Activated CD8-positive, alpha-beta memory T cell treated with anti-CD3 and anti-CD28 coated beads, Interleukin-2, amount 50 U/mL, for 24 hours (primary cell): ENCODE measurements around the gene SMARCA2.

Experiments
- DNase-seq: peaks from one replicate; pipeline ENCODE4 v3.0.0-alpha.2; 2020; ENCODE audit errors: extremely low read depth

Gene SMARCA2

DNA sequence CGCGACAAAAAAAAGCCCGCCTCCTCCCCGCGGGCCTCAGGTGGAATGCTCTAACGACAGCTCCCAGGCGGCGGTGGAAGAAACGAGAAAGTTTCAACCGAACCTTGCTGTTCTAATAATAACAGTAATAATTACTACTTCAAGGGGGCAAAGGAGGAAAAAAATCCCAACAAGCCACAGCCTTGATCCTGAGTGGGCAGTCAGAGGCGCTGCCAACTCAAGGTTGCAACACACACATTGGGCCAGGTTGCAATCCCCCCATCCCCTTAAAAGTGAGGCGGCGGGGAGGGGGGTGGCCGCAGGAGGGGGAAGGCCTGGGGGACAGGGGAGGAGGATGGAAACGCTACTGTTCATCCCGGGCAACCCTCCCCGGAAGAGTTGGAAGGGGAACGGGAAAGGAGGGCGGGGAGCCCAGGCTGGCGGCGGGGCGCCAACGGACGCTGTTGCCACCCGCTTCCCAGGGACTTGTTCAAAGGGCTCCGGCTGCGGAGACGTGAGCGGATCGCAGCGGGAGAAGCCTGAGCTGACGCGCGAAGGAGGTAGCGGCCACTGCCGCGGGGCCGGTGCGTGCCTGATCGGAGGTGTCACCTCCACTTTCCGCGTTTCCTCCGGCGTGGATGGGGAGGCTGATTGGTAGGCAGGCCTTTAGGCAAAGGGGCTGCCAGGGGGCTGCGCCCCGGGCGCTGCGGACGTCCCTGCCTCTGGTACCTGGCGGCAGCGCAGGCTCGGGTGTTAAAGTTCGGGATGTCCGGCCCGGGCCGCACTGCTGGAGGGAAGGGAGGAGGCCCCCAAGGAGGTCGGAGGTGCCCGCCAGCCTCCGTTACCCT, 647 bp downstream of the SMARCA2 start:
- no peak for DNase-seq

DNA sequence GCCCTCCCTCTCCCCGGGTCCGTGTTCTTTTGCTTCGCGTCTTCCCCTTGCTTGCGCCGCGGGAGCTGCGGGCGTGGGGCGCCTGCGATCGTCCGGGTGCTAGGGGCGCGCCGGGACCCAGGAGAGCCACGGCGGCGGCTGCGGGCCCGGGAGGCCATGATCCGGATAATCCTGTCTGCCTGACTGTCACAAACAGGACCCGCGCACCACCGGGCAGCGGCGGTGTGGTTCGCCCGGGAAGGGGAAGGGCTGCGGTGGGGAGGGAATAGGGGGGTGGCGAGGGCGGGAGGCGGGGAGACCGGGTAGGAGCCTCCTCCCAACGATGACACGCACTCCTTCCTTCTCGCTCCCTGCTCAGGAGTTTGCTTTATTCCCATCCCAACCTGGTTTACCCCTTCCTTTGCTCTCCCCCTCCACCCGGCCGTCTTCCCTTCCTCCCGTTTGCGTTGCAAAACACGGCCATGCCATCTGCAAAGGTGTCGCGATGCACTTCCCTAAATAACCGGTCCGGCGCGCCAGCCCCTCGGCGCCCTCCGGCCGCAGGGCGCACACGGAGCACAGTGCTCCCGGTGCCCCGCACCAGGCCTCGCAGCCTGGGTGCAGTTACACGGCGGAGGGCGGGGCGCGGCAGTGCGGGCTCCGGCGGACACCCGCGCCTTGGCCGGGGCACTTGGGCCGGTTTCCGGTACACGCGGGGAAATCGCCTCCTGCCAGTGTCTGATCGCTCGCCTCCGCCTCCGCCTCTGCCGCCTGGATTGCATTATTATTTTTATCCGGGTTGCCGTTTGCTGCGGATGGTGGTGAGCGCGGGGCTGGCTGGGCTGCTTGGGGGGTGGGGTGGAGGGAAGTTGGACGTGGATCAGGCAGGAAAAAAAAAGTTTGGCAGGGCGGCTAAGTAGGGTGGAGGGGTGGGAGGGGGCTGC, 1.5 kb downstream of the SMARCA2 start:
- DNase-seq = peak; percentile 23

- peak; percentile 37 for DNase-seq
Observed at GRCh38 chr9:2017331-2018161, 2.4 kb downstream of the SMARCA2 start.

DNA sequence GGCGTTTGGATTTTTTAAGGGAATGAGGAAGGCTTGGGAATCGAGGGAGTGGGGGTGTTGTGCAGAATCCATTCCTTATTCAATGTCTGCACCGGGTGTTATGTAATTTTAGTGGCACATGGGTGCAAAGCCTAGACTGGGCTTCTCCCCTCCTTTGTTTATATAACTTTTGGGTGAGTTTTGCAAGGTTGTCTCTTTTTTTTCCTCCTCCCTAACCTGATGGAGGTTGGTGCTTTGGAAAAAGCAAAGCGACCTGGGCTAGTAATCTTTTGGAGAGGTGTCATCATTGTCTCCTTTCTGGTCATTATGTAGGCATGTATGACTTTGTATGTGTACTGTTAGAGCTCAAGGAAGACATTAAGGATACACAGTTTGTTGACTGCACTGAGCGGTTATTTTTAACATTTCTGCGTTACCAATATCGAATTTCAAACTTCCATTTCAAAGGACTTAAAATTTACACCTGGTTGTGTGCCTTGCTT, 3.1 kb downstream of the SMARCA2 start:
- no peak for DNase-seq

- DNase-seq = no peak
Observed at GRCh38 chr9:2018764-2019558, 3.8 kb downstream of the SMARCA2 start.

- no peak for DNase-seq
Observed at GRCh38 chr9:2019723-2020122, 4.6 kb downstream of the SMARCA2 start.

DNA sequence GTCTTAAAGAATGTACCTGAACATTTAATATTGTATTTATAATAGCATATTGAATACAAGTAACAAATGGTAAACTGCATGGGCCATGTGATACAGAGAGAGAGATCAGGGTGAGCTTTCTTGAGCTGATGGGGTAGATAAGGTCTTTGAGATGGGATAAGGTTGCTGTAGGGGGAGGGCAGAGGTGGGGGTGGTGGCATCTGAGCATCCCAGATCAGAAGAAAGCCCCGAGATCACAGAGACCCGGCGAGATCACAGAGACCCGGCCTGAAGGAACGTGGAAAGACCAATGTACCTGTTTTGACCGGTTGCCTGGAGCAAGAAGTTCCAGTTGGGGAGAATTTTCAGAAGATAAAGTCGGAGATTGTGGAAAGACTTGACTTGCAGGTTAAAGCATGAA, 6.6 kb downstream of the SMARCA2 start:
- DNase-seq = no peak

DNA sequence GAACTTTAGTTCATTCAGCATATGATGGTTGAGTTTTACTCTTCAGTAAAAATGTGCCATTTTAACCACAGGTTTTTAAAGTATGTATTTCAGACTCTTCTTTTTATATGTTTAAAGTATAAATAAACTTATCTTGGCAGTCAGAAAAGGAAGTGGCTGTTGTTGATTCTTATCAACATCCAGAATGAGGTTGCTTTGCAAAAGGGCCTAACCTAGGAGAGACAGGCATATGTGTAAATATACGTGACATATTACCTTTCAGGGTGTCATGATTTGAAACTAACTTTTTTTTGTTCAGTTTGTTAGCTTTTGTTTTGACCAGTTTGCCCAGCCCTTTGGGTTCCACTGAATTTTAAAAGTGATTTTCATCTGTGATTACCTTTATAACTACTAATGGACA, 7.4 kb downstream of the SMARCA2 start:
- no peak for DNase-seq

DNA sequence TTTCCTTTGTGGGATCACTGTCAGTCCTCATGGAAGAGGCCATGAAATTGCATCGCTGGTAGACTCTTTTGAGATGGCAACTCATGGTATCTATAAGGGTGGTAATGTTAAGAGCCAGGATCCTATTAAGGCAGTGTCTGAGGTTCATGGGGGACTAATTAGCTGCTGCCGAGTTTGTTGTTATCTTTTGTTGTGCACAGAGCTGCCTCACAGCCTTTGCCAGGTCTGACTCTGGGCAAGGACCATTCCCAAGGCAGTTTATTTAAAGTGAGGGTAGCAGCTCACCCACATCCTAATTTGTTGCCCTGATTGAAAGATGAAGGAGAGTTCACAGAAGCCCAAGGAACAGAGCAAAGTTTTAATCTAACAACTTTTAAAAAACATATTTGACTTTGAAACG, 7.9 kb downstream of the SMARCA2 start:
- DNase-seq = no peak

GRCh38 chr9:2023532-2023931, 8.4 kb downstream of the SMARCA2 start:
- no peak for DNase-seq

- DNase-seq = no peak
Observed at GRCh38 chr9:2024888-2025782, 10.0 kb downstream of the SMARCA2 start.

- DNase-seq = no peak
Observed at GRCh38 chr9:2026220-2026997, 11.3 kb downstream of the SMARCA2 start.

DNA sequence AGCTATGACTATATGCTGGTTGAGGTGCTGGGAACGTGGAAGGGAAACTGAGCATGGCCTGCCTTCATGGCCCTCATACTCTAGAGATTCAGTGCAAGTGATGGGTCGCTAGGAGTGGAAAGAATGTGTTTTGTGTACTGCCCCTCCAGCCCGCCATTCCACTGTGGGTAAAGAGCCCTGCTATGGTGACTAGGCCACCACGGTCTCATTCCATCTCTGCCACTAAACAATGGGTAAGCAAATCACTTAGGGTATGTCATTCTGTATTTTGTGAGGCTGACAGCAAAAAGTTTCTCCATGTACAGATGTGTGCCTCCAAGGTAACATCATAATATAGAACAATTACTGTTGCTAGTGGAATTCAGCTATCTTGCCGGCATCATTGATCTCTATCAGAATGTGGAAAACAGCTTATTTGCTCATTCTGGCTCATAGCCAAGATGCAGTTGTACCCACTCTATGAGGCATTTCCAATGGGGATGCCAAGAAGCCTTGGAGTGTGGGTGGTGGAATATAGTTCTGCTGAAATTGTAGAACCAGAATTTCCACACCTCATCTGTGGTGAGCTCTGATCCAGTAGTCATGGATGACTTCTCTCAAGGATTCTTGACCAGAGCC, 12.5 kb downstream of the SMARCA2 start:
- no peak for DNase-seq

DNA sequence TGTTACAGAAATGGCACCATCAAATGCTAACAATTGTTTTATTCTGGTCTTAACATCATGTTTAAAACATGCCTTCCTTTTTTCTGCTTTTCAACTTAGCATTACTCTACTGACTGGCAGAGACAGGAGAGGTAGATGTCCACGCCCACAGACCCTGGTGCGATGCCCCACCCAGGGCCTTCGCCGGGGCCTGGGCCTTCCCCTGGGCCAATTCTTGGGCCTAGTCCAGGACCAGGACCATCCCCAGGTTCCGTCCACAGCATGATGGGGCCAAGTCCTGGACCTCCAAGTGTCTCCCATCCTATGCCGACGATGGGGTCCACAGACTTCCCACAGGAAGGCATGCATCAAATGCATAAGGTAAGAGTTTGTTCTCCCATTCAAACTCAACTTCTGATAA, 13.7 kb downstream of the SMARCA2 start:
- no peak for DNase-seq

- no peak for DNase-seq
Observed at GRCh38 chr9:2029666-2030170, 14.6 kb downstream of the SMARCA2 start.

DNA sequence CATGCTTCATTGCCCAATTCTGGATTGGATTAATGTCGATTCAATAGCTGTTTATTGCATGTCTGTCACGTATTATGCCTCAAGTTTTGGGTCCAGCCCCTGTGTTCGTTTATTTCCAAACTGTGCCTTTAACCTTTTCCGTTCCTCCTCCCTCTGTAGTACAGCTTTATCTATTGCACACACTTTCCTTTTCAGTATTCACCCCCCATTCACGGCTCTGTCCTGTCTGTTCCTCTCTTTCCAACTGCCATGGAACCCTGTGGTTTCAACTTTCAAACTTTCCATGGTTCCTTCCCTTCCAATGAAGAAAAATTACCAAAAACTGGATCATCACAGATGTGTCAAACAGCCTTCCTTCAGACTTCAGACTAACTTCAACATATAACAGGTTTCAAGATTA, 17.1 kb downstream of the SMARCA2 start:
- no peak for DNase-seq

GRCh38 chr9:2036844-2037243, 21.7 kb downstream of the SMARCA2 start:
- no peak for DNase-seq
